ENCODE measurements around the gene CCDC88A.
"Not testable (repeated sequence)": the region's sequence is repeated elsewhere in the genome, so short reads cannot be mapped to it uniquely, and the experiment has no call there.

The CCDC88A gene

GRCh38 chr2:55391155-55391554 lies 28.5 kb downstream of the CCDC88A start:
- no peaks in the 10 kb centered on the region for H3K9me3 ChIP-seq (ENCODE audit: control insufficient read depth, insufficient read depth, low read depth, low read length)
- H3K4me3 ChIP-seq (ENCODE audit: low read depth, low read length), result no peak overlapping the region
- H3K36me3 ChIP-seq (ENCODE audit: control insufficient read depth in 2 of 2, insufficient read depth in 1 of 2, low read length in 2 of 2), result no peaks in the 10 kb centered on the region; a peak in 1 of 3 replicates
- H3K4me1 ChIP-seq (ENCODE audit: control insufficient read depth, insufficient read depth, low read length), result no peaks in the 10 kb centered on the region
- TF ChIP-seq SETDB1 (IDR thresholded peaks at IDR 0.05; ENCODE audit: insufficient read length, low read length) (peak; percentile 67), IKZF3 (tag by site-specific recombination; IDR thresholded peaks at IDR 0.05) (no peak), ZNF426 (tag by site-specific recombination; IDR thresholded peaks at IDR 0.05) (no peak), ZNF10 (tag by site-specific recombination; IDR thresholded peaks at IDR 0.05) (no peak), ZNF26 (tag by site-specific recombination; IDR thresholded peaks at IDR 0.05) (peak; percentile 76; the same call in 1 of the 2 replicates), ZNF449 (tag by site-specific recombination; IDR thresholded peaks at IDR 0.05) (no peak)
- ChIA-PET CTCF (interaction anchor here (0.6 kb wide), 1 partner anchor 1184 kb away, joined by 3 read pairs; no protein-coding TSS in a partner anchor), POLR2A (no interaction called here)
- no peak overlapping the region for H3K27ac ChIP-seq (ENCODE audit: extremely low read depth, low read depth, low read length)

DNA sequence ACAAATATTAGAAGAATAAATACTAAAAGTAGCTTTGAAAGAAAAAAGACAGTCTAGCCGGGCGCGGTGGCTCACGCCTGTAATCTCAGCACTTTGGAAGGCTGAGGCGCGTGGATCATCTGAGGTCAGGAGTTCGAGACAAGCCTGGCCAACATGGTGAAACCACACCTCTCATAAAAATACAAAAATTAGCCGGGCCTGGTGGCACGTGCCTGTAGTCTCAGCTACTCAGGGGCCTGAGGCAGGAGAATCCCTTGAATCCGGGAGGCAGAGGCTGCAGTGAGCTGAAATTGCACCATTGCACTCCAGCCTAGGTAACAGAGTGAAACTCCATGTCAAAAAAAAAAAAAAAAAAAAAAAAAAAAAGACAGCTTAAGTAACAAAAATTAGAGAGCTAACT lies 34.1 kb downstream of the CCDC88A start:
- H3K4me3 ChIP-seq (ENCODE audit: low read depth, low read length); H3K36me3 ChIP-seq (ENCODE audit: control insufficient read depth in 2 of 2, insufficient read depth in 1 of 2, low read length in 2 of 2); H3K4me1 ChIP-seq (ENCODE audit: control insufficient read depth, insufficient read depth, low read length); CTCF ChIA-PET; H3K27ac ChIP-seq (ENCODE audit: extremely low read depth, low read depth, low read length); H3K9me3 ChIP-seq (ENCODE audit: control insufficient read depth, insufficient read depth, low read depth, low read length): not testable (repeated sequence)
- POLR2A ChIA-PET, result interaction anchor here (0.6 kb wide), 1 partner anchor 45 kb away, joined by 3 read pairs; no protein-coding TSS in a partner anchor

GRCh38 chr2:55384786-55385185 lies 34.9 kb downstream of the CCDC88A start:
- POLR2A ChIA-PET, result interaction anchor here (0.6 kb wide), 1 partner anchor 44 kb away, joined by 3 read pairs; no protein-coding TSS in a partner anchor
- Histone ChIP-seq H3K4me1 (ENCODE audit: control insufficient read depth, insufficient read depth, low read length) (no peaks in the 10 kb centered on the region), H3K9me3 (ENCODE audit: control insufficient read depth, insufficient read depth, low read depth, low read length) (no peaks in the 10 kb centered on the region), H3K4me3 (ENCODE audit: low read depth, low read length) (no peak overlapping the region), H3K36me3 (ENCODE audit: control insufficient read depth in 2 of 2, insufficient read depth in 1 of 2, low read length in 2 of 2) (peaks cover 0 to 4% of the 10 kb centered on the region in 2 experiments; a peak in 1 of 3 replicates), H3K27ac (ENCODE audit: extremely low read depth, low read depth, low read length) (no peak overlapping the region)
- no peak for TF ChIP-seq ZNF792 (tag by site-specific recombination; IDR thresholded peaks at IDR 0.05)
- TF ChIP-seq ZNF416 (tag by site-specific recombination; IDR thresholded peaks at IDR 0.05), result no peak
- no peak for TF ChIP-seq ZNF223 (tag by site-specific recombination; IDR thresholded peaks at IDR 0.05)
- no peak for TF ChIP-seq ZNF324 (tag by site-specific recombination; IDR thresholded peaks at IDR 0.05)
- no peak for TF ChIP-seq ZXDB (tag by site-specific recombination; IDR thresholded peaks at IDR 0.05)
- TF ChIP-seq ZNF571 (tag by site-specific recombination; IDR thresholded peaks at IDR 0.05), result no peak
- TF ChIP-seq ZNF133 (tag by site-specific recombination; IDR thresholded peaks at IDR 0.05), result no peak
- no peak for TF ChIP-seq YY1 (tag by site-specific recombination; IDR thresholded peaks at IDR 0.05)
- TF ChIP-seq ZNF221 (tag by site-specific recombination; IDR thresholded peaks at IDR 0.05; ENCODE audit: borderline replicate concordance), result no peak
- no peak for TF ChIP-seq PRDM4 (tag by site-specific recombination; IDR thresholded peaks at IDR 0.05)
- CTCF ChIA-PET, result no interaction called here

All from HEK293 (cell line).